HEK293 (cell line): Measurements from ENCODE around the gene MAF.

Source experiments
- CTCF ChIA-PET: fragments of 350-600 bp; formaldehyde crosslinking; extraction: SDS; loops from one replicate; lab custom pipeline; 2021; ENCODE audit warnings: antibody characterized with exemption; lab: Yijun Ruan, JAX
- POLR2A ChIA-PET: fragments of 300-600 bp; formaldehyde crosslinking; extraction: SDS; loops from one replicate; lab custom pipeline; 2020; ENCODE audit warnings: antibody characterized with exemption, inconsistent platforms; lab: Yijun Ruan, JAX
- H3K27ac ChIP-seq: fragments of 200-500 bp; sonication (Bioruptor generic); 2 replicates; pipeline ENCODE4 v1.5.1; 2014; ENCODE audit warnings: low read depth, low read length, control low read depth, inconsistent platforms; ENCODE audit errors: extremely low read depth
- H3K36me3 ChIP-seq, 2 experiments: fragments of 200-500 bp in 1 of 2; sonication (Bioruptor generic) in 1 of 2; 1 replicate in 1 of 2; 2 replicates in 1 of 2; pipeline ENCODE4 v1.5.1; 2014 to 2017; ENCODE audit warnings: inconsistent platforms in 2 of 2, low read length in 2 of 2; ENCODE audit not compliant: control insufficient read depth in 2 of 2, insufficient read depth in 1 of 2
- H3K4me1 ChIP-seq: fragments of 200-500 bp; sonication (Bioruptor generic); 2 replicates; pipeline ENCODE4 v1.5.1; 2014; ENCODE audit warnings: mild to moderate bottlenecking, low read length, inconsistent platforms; ENCODE audit not compliant: control insufficient read depth, insufficient read depth
- H3K4me3 ChIP-seq: 2 replicates; pipeline ENCODE4 v1.5.1; 2011; ENCODE audit warnings: low read depth, mild to moderate bottlenecking, control low read depth, low read length, moderate library complexity
- H3K9me3 ChIP-seq: fragments of 200-500 bp; sonication (Bioruptor generic); 2 replicates; pipeline ENCODE4 v1.5.1; 2014; ENCODE audit warnings: low read depth, low read length, inconsistent platforms; ENCODE audit not compliant: control insufficient read depth, insufficient read depth
- FEZF1 ChIP-seq: fragments of 450-650 bp; formaldehyde crosslinking; IDR thresholded peaks from 2 replicates; pipeline ENCODE4 v1.5.1; 2016; ENCODE audit warnings: missing biosample characterization, missing genetic modification characterization
- GLIS2 ChIP-seq: fragments of 450-650 bp; formaldehyde crosslinking; IDR thresholded peaks from 2 replicates; pipeline ENCODE4 v1.5.1; 2016; ENCODE audit warnings: missing biosample characterization, missing genetic modification characterization
- IKZF3 ChIP-seq: fragments of 450-650 bp; IDR thresholded peaks from 2 replicates; pipeline ENCODE4 v1.5.0; 2018; ENCODE audit warnings: missing biosample characterization, mild to moderate bottlenecking, missing genetic modification characterization, moderate library complexity
- SALL2 ChIP-seq: fragments of 450-650 bp; formaldehyde crosslinking; IDR thresholded peaks from 2 replicates; pipeline ENCODE4 v1.5.0; 2017; ENCODE audit warnings: missing biosample characterization, mild to moderate bottlenecking, missing genetic modification characterization, borderline replicate concordance
- TRIM28 ChIP-seq: IDR thresholded peaks from 2 replicates; pipeline ENCODE4 v1.6.1; 2011; ENCODE audit warnings: low read length, control low read depth, borderline replicate concordance
- WT1 ChIP-seq: fragments of 450-650 bp; formaldehyde crosslinking; IDR thresholded peaks from 2 replicates; pipeline ENCODE4 v1.5.1; 2016; ENCODE audit warnings: missing biosample characterization, missing genetic modification characterization
- YY2 ChIP-seq: fragments of 450-650 bp; formaldehyde crosslinking; IDR thresholded peaks from 2 replicates; pipeline ENCODE4 v1.5.1; 2016; ENCODE audit warnings: missing biosample characterization, missing genetic modification characterization
- ZFP37 ChIP-seq: fragments of 450-650 bp; formaldehyde crosslinking; IDR thresholded peaks from 2 replicates; pipeline ENCODE4 v1.5.1; 2016; ENCODE audit warnings: missing biosample characterization, missing genetic modification characterization
- ZNF274 ChIP-seq, 2 experiments: fragments of 200-500 bp in 1 of 2; fragments of 450-650 bp in 1 of 2; sonication (Bioruptor generic) in 1 of 2; formaldehyde crosslinking in 1 of 2; IDR thresholded peaks; 2 replicates each; pipeline versions ENCODE4 v1.5.1 to v1.6.1; 2014 to 2016; ENCODE audit warnings: borderline replicate concordance in 1 of 2, inconsistent platforms in 1 of 2, low read length in 1 of 2, missing biosample characterization in 1 of 2, missing genetic modification characterization in 1 of 2
- ZNF354C ChIP-seq: fragments of 450-650 bp; formaldehyde crosslinking; IDR thresholded peaks from 2 replicates; pipeline ENCODE4 v1.5.1; 2016; ENCODE audit warnings: missing biosample characterization, missing genetic modification characterization, low read depth, borderline replicate concordance
- ZNF366 ChIP-seq: fragments of 450-650 bp; formaldehyde crosslinking; conservative IDR thresholded peaks from 2 replicates; pipeline ENCODE4 v1.5.1; 2016; ENCODE audit warnings: missing biosample characterization, missing genetic modification characterization
- ZNF529 ChIP-seq: fragments of 450-650 bp; formaldehyde crosslinking; IDR thresholded peaks from 2 replicates; pipeline ENCODE4 v1.5.1; 2017; ENCODE audit warnings: missing genetic modification characterization, missing biosample characterization; ENCODE audit not compliant: insufficient replicate concordance
- ZNF549 ChIP-seq: fragments of 450-650 bp; IDR thresholded peaks from 2 replicates; pipeline ENCODE4 v1.5.1; 2018; ENCODE audit warnings: missing biosample characterization, missing genetic modification characterization, mild to moderate bottlenecking, inconsistent platforms, moderate library complexity
- ZNF560 ChIP-seq: fragments of 450-650 bp; formaldehyde crosslinking; IDR thresholded peaks from 2 replicates; pipeline ENCODE4 v1.5.1; 2017; ENCODE audit warnings: missing biosample characterization, missing genetic modification characterization, borderline replicate concordance
- ZNF621 ChIP-seq: fragments of 450-650 bp; formaldehyde crosslinking; IDR thresholded peaks from 2 replicates; pipeline ENCODE4 v1.5.1; 2017; ENCODE audit warnings: missing biosample characterization, missing genetic modification characterization
- ZNF830 ChIP-seq: fragments of 450-650 bp; IDR thresholded peaks from 2 replicates; pipeline ENCODE4 v1.5.0; 2018; ENCODE audit warnings: missing biosample characterization, missing genetic modification characterization, low read depth, mild to moderate bottlenecking, moderate library complexity
- TF ChIP-seq, protein P1 (sequence below): fragments of 450-650 bp; formaldehyde crosslinking; optimal IDR thresholded peaks from 2 replicates; pipeline ENCODE3; 2016; ENCODE audit warnings: missing biosample characterization, mild to moderate bottlenecking, missing genetic modification characterization
- TF ChIP-seq, protein P2 (sequence below): fragments of 450-650 bp; IDR thresholded peaks from 2 replicates; pipeline ENCODE4 v1.5.1; 2018; ENCODE audit warnings: missing biosample characterization, mild to moderate bottlenecking, missing genetic modification characterization
- TF ChIP-seq, protein P3 (sequence below): fragments of 450-650 bp; formaldehyde crosslinking; IDR thresholded peaks from 2 replicates; pipeline ENCODE4 v1.5.1; 2017; ENCODE audit warnings: missing biosample characterization, missing genetic modification characterization
- TF ChIP-seq, protein P4 (sequence below): fragments of 450-650 bp; formaldehyde crosslinking; IDR thresholded peaks from 2 replicates; pipeline ENCODE4 v1.5.1; 2017; ENCODE audit warnings: missing biosample characterization, missing genetic modification characterization
- TF ChIP-seq, protein P5 (sequence below): fragments of 450-650 bp; formaldehyde crosslinking; IDR thresholded peaks from 2 replicates; pipeline ENCODE4 v1.5.1; 2016; ENCODE audit warnings: missing biosample characterization, missing genetic modification characterization
- TF ChIP-seq, protein P6 (sequence below): fragments of 450-650 bp; formaldehyde crosslinking; IDR thresholded peaks from 2 replicates; pipeline ENCODE4 v1.5.1; 2016; ENCODE audit warnings: missing biosample characterization, missing genetic modification characterization

MAF gene

DNA sequence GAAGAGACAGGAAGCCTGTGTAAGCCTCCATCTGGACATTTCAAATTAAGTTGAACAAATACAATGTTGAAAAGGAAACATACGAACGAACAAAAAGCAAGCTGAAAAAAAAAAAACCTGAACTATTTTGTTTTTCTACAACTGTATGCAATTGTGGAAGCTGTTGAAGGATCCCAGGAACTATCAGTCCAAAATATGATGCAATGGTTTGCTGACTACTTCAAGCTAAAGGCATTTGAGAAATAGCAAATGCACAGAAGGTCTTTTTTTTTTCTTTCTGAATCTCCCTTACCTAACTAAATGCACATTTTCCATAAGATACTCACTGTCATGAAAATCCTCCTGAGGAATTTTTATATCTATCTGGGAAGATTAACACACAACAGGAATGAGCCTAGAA, 40.2 kb downstream of the MAF start (continued):
- TF ChIP-seq ZNF621 (tag by site-specific recombination) (no peak), FEZF1 (tag by site-specific recombination) (no peak), ZFP37 (tag by site-specific recombination) (no peak)

DNA sequence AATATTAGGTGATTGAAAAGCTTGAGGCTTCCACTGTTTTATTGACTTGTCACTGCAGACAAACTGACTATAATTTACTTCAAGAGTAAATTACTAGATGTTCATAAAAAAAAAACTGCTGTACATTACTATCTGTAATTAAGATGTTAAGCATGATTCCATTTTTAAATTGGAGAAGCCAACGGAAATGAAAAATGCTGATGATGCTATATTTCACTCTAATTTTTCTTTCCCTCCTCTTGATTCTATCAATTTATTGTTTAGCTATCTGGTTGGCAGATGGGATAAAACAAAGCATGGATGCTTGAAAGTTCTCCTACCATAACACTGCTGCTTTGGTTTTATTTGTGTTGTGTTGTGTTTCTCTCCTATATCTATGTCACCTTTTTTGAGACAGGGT, 41.0 kb downstream of the MAF start:
- CTCF ChIA-PET: no interaction called here
- TF ChIP-seq WT1 (tag by site-specific recombination): no peak
- TF ChIP-seq ZNF560 (tag by site-specific recombination): no peak
- TF ChIP-seq, protein P1, sequence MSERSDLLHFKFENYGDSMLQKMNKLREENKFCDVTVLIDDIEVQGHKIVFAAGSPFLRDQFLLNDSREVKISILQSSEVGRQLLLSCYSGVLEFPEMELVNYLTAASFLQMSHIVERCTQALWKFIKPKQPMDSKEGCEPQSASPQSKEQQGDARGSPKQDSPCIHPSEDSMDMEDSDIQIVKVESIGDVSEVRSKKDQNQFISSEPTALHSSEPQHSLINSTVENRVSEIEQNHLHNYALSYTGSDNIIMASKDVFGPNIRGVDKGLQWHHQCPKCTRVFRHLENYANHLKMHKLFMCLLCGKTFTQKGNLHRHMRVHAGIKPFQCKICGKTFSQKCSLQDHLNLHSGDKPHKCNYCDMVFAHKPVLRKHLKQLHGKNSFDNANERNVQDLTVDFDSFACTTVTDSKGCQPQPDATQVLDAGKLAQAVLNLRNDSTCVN: no peak
- no peak for TF ChIP-seq ZNF529 (tag by site-specific recombination)
- TF ChIP-seq, protein P2, sequence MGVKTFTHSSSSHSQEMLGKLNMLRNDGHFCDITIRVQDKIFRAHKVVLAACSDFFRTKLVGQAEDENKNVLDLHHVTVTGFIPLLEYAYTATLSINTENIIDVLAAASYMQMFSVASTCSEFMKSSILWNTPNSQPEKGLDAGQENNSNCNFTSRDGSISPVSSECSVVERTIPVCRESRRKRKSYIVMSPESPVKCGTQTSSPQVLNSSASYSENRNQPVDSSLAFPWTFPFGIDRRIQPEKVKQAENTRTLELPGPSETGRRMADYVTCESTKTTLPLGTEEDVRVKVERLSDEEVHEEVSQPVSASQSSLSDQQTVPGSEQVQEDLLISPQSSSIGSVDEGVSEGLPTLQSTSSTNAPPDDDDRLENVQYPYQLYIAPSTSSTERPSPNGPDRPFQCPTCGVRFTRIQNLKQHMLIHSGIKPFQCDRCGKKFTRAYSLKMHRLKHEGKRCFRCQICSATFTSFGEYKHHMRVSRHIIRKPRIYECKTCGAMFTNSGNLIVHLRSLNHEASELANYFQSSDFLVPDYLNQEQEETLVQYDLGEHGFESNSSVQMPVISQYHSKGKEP (tag by site-specific recombination): no peak
- no peak for TF ChIP-seq ZNF549
- TF ChIP-seq, protein P3, sequence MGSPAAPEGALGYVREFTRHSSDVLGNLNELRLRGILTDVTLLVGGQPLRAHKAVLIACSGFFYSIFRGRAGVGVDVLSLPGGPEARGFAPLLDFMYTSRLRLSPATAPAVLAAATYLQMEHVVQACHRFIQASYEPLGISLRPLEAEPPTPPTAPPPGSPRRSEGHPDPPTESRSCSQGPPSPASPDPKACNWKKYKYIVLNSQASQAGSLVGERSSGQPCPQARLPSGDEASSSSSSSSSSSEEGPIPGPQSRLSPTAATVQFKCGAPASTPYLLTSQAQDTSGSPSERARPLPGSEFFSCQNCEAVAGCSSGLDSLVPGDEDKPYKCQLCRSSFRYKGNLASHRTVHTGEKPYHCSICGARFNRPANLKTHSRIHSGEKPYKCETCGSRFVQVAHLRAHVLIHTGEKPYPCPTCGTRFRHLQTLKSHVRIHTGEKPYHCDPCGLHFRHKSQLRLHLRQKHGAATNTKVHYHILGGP (tag by site-specific recombination): no peak
- TF ChIP-seq, protein P4, sequence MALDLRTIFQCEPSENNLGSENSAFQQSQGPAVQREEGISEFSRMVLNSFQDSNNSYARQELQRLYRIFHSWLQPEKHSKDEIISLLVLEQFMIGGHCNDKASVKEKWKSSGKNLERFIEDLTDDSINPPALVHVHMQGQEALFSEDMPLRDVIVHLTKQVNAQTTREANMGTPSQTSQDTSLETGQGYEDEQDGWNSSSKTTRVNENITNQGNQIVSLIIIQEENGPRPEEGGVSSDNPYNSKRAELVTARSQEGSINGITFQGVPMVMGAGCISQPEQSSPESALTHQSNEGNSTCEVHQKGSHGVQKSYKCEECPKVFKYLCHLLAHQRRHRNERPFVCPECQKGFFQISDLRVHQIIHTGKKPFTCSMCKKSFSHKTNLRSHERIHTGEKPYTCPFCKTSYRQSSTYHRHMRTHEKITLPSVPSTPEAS: no peak
- no peak for TF ChIP-seq ZNF354C
- no peak for TF ChIP-seq TRIM28
- no peak for TF ChIP-seq ZNF366 (tag by site-specific recombination)
- no peak for TF ChIP-seq IKZF3 (tag by site-specific recombination)
- POLR2A ChIA-PET: no interaction called here

DNA sequence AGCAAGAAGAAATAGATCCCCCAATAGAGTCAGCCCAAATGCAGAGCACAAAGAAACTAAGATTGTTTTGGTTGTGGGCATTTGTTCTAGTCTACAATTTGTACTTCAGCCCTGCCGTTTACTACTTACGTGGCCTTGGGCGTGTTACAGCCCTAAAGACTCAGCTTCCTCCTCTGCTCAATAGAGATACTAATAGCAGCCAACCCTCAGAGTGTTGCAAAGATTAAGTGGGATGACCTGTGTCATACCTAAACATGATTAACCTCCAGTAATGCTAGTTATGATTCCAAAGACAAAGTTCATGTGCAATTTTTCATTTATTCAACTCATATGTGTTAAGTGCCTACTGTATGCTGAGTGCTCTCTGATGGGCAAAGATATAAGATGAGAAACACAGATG, 43.1 kb downstream of the MAF start:
- Histone ChIP-seq H3K9me3 (no peaks in the 10 kb centered on the region), H3K36me3 (no peaks in the 10 kb centered on the region), H3K27ac (no peak overlapping the region), H3K4me3 (no peak overlapping the region), H3K4me1 (no peaks in the 10 kb centered on the region)
- CTCF ChIA-PET: interaction anchor here (0.5 kb wide), 1 partner anchor 93 kb away, joined by 3 read pairs; no protein-coding TSS in a partner anchor
- no peak for TF ChIP-seq SALL2 (tag by site-specific recombination)
- no peak for TF ChIP-seq ZNF354C
- TF ChIP-seq ZNF621 (tag by site-specific recombination): no peak
- TF ChIP-seq ZNF274 (IDR thresholded peaks at IDR 0.05; ENCODE audit: low read length): no peak
- no peak for TF ChIP-seq ZNF274 (tag by site-specific recombination; IDR thresholded peaks at IDR 0.05; ENCODE audit: borderline replicate concordance)
- TF ChIP-seq ZNF830 (tag by site-specific recombination): no peak
- no peak for TF ChIP-seq WT1 (tag by site-specific recombination)
- TF ChIP-seq, protein P5, sequence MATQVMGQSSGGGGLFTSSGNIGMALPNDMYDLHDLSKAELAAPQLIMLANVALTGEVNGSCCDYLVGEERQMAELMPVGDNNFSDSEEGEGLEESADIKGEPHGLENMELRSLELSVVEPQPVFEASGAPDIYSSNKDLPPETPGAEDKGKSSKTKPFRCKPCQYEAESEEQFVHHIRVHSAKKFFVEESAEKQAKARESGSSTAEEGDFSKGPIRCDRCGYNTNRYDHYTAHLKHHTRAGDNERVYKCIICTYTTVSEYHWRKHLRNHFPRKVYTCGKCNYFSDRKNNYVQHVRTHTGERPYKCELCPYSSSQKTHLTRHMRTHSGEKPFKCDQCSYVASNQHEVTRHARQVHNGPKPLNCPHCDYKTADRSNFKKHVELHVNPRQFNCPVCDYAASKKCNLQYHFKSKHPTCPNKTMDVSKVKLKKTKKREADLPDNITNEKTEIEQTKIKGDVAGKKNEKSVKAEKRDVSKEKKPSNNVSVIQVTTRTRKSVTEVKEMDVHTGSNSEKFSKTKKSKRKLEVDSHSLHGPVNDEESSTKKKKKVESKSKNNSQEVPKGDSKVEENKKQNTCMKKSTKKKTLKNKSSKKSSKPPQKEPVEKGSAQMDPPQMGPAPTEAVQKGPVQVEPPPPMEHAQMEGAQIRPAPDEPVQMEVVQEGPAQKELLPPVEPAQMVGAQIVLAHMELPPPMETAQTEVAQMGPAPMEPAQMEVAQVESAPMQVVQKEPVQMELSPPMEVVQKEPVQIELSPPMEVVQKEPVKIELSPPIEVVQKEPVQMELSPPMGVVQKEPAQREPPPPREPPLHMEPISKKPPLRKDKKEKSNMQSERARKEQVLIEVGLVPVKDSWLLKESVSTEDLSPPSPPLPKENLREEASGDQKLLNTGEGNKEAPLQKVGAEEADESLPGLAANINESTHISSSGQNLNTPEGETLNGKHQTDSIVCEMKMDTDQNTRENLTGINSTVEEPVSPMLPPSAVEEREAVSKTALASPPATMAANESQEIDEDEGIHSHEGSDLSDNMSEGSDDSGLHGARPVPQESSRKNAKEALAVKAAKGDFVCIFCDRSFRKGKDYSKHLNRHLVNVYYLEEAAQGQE (tag by site-specific recombination): no peak
- TF ChIP-seq, protein P6, sequence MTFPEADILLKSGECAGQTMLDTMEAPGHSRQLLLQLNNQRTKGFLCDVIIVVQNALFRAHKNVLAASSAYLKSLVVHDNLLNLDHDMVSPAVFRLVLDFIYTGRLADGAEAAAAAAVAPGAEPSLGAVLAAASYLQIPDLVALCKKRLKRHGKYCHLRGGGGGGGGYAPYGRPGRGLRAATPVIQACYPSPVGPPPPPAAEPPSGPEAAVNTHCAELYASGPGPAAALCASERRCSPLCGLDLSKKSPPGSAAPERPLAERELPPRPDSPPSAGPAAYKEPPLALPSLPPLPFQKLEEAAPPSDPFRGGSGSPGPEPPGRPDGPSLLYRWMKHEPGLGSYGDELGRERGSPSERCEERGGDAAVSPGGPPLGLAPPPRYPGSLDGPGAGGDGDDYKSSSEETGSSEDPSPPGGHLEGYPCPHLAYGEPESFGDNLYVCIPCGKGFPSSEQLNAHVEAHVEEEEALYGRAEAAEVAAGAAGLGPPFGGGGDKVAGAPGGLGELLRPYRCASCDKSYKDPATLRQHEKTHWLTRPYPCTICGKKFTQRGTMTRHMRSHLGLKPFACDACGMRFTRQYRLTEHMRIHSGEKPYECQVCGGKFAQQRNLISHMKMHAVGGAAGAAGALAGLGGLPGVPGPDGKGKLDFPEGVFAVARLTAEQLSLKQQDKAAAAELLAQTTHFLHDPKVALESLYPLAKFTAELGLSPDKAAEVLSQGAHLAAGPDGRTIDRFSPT (tag by site-specific recombination): no peak
- no peak for TF ChIP-seq GLIS2
- TF ChIP-seq YY2 (tag by site-specific recombination): no peak
- POLR2A ChIA-PET: no interaction called here

More for the DNA sequence above, 41.0 kb downstream of the MAF start:
- no peaks in the 10 kb centered on the region; the same call in 1 of the 2 replicates for H3K4me1 ChIP-seq
- no peak overlapping the region for H3K27ac ChIP-seq
- H3K36me3 ChIP-seq: no peaks in the 10 kb centered on the region
- no peaks in the 10 kb centered on the region for H3K9me3 ChIP-seq
- no peak overlapping the region for H3K4me3 ChIP-seq
